Measurements from ENCODE around the gene STX17.

- TF ChIP-seq, protein P1, sequence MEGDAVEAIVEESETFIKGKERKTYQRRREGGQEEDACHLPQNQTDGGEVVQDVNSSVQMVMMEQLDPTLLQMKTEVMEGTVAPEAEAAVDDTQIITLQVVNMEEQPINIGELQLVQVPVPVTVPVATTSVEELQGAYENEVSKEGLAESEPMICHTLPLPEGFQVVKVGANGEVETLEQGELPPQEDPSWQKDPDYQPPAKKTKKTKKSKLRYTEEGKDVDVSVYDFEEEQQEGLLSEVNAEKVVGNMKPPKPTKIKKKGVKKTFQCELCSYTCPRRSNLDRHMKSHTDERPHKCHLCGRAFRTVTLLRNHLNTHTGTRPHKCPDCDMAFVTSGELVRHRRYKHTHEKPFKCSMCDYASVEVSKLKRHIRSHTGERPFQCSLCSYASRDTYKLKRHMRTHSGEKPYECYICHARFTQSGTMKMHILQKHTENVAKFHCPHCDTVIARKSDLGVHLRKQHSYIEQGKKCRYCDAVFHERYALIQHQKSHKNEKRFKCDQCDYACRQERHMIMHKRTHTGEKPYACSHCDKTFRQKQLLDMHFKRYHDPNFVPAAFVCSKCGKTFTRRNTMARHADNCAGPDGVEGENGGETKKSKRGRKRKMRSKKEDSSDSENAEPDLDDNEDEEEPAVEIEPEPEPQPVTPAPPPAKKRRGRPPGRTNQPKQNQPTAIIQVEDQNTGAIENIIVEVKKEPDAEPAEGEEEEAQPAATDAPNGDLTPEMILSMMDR (IDR thresholded peaks at IDR 0.05): no peak
- TF ChIP-seq POLR2A (IDR thresholded peaks at IDR 0.05) (no peak), POLR2AphosphoS5 (IDR thresholded peaks at IDR 0.05) (no peak)
Measured at GRCh38 chr9:99921875-99922710, 15.6 kb downstream of the STX17 start.

Measured in stomach (tissue), 4 donors.